HCEC 1CT (cell line): ENCODE data around the gene CYYR1.

Experiments used
- DNase-seq: peaks from one replicate; pipeline ENCODE4 v3.0.0-alpha.2; 2017

CYYR1 gene

DNA sequence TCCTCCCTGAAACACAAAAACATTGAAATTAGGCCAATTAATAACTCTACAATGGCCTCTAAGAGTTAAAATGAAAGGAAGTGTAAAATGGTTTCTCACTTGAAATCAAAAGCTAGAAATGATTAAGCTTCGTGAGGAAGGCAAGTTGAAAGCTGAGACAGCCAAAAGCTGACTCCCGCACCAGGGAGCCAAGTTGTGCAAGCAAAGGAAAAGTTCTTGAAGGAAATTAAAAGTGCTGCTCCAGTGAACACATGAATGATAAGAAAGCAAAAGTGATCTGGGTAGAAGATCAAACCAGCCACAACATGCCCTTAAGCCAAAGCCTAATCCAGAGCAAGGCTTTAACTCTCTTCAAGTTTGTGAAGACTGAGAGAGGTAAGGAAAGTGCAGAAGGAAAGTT is 22.8 kb downstream of the CYYR1 start:
- no peak for DNase-seq

DNA sequence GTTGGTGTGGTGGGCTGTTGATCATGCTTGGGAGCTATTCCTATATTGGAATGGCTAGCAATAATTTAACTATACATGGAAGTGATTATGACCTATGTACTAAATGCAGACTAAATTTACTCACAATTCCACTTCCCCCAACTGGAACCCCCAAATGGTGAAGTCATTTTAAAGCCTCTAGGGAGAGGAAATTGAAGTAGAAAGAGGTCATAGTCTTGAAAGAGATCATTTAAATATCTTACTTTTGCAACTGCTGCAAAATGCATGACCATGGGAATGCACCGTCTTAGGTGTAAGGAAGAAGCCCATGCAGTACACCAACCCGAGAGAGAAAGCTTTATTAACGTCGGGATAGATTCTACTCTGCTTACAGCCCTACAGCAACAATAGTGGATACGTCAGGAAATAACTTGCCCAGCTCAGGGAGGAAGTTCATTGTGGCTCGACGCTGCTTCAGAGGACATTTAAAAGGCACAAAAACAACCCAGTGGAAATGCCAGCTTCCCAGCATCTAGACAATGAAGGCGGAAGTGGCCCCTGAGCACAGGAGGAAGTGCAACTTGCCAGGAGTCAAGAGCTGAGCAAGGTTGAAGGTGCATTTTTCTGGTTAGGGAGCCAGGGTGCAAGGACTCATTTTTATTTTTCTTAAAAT is 26.5 kb downstream of the CYYR1 start:
- no peak for DNase-seq

DNA sequence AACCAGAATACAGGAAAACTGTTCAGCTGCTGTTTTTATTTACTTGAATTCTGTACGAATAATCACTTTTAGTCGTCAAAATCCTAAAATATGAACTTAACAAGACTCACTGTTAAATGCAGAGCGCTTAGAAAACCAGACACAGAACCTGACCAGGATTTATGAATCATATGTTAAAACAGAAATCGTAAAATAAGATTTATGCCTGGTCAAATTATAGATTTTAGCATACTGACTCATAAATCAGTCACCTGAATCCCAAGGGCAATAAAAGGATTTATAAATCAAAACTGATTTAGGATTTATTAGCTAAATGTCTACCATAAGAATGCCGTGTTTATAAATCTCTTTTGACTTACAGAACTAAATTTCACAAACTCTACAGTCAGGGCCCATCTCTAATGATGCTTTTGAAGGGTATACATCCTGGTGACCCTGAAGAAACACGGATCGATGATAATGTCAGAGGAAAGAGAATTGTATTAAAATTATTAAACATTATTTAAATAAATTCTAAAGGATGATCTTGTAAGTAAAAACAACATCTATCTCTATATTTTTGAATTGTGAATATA is 28.8 kb downstream of the CYYR1 start:
- no peak for DNase-seq

DNA sequence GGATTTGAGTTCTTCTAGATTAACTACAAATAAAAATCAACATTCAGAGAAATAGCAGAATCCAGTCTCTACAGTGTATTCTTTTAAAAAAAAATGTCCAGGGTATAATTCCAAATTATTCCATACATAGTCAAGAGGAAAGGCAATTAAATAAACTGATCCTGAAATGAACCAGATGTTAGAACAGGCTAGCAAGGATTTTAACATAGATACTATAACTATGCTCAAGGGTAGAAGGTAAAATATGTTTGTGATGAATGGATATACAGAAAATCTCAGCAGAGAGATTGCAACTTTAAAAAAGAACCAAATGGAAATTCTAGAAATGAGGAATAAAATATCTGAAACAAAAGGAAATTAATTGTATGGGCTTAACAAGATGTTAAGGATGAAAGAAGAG is 32.4 kb downstream of the CYYR1 start:
- no peak for DNase-seq

DNA sequence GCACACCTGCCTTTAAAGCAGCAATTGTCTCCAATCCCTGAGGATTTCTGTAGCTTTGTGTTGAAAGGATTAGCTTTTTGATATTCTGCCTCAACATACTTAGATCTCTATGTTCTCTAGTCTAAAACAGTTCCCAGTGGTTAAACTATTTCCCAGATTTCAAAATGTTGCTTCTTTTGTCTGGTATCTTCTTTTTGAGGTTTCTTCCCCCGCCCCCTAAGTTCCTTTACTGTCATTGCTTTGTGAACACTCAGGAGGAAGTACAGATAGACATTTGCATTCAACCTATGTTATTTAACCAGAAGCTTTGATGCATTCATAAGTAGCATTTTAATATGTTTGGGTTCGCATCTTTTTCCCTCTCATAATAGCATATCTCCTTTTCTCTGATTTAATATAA is 33.5 kb downstream of the CYYR1 start:
- DNase-seq: no peak

DNA sequence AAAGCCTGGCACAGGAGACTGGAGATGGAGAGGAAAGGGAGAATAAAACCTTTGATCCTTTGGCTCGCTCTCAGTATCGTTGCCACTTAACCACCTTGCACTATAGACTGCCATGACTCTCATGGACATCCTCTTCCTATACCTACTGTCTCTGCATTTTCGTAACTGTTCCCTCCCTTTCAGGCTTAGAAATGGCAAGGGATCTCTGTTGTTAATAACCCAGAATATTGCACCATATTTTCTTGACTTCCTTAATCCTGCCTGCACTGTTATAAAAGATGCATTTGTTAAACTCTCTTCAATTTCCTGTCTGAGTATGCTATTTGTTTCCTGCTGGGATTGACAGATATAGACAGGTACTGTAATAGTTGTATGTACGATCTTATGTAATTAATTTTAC is 38.6 kb downstream of the CYYR1 start:
- no peak for DNase-seq

DNA sequence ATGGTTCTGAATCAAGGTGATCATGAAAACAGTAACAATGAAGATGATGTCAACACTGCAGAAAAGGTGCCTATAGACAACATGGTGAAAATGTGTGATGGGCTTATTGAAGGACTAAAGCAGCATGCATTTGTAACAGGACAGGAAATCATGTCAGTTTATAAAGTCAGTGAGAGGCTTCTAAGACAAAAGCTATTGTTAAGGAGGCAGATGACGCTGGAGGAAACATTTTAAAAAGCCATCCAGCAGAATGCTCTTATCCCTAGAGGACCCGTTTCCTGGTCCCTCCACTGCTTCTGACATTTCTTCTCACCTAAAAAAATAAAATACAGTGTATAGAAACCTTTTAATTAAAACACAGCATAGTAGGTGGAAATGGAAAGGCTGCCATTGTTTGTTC is 40.9 kb downstream of the CYYR1 start:
- no peak for DNase-seq

DNA sequence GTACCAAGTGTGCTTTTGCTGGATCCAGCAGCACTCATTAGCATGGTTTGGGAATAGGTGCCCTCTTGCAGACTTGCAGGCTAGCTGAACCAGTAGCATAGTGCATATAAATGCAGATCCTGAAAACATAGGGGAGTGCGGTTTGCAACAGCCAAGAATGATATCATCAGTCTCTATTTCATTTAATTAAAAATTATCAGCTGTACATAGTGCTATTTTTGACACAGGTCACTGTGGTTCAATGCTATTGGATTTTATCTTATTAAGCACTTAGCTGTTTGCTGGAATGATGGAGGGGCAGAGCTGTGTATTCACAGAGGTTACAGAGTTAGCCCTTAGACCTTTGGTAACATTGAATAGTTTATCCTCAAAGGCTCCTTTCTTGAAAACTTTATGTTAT is 43.6 kb downstream of the CYYR1 start:
- no peak for DNase-seq

DNA sequence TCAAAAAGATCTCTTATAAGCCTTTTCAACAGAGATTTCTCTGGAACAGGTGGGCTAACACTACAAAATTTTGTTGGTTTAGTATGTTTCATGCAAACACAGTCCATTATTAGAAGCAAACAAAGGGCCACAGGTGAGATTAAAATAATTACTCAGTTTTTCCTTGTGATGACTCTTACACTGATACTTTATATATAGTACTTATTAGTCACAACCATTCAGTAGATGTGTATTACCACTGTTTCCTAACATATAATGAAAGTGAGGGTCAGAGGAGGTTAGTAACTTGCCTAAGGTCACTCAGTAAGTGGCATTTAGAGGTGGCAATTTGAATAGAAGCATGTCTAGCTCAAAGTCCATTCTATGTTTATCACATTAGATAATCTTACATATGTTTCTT is 44.2 kb downstream of the CYYR1 start:
- DNase-seq: no peak

DNA sequence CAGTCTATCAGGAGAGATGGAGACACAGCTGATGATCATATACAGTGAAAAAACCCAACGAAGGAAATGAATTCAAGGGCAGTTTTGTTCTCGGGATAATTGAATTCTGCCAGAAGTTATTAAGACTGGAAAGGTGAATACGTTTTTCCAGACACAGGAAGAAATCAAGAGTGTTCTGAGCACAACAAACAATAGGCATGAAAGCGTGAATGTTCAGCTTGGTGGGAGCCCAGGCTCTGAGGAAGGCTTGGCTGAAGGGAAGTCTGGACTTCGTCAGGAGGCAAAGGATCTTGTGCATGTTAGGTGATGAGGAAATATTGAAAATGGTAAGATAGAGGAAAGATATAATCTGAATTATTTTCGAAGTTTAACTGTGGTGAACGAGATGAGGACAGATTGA is 50.4 kb downstream of the CYYR1 start:
- no peak for DNase-seq

DNA sequence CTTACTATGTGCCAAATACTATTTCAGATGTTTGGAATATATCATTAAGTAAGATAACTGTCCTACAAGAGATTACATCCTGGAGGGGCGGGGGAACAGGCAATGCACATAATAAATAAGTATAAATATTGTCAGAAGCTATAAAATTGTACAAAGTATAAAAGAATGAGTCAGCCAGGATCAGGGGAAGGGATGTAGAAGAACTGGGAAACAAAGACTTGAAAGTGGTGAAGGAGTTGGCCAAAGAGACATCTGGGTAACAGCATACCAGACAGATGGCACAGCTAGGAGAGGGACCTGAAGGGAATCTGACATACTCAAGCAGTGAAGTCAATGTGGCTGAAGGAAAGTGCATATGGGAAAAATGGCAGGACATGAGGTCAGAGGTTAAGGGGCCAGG is 53.9 kb downstream of the CYYR1 start:
- DNase-seq: no peak

DNA sequence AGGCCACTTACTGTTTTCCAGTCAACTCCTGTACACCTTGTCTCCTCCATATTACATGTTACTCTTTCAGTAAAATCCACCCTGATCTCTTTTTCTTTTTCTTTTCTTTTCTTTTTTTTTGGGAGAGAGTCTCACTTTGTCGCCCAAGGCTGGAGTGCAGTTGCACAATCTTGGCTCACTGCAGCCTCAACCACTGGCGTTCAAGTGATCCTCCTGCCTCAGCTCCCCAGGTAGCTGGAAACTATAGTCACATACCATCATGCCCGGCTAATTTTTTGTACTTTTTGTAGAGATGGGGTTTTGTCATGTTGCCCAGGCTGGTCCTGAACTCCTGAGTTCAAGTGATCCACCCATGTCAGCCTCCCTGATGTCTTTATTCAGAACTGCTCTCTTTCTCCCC is 57.8 kb downstream of the CYYR1 start:
- no peak for DNase-seq

DNA sequence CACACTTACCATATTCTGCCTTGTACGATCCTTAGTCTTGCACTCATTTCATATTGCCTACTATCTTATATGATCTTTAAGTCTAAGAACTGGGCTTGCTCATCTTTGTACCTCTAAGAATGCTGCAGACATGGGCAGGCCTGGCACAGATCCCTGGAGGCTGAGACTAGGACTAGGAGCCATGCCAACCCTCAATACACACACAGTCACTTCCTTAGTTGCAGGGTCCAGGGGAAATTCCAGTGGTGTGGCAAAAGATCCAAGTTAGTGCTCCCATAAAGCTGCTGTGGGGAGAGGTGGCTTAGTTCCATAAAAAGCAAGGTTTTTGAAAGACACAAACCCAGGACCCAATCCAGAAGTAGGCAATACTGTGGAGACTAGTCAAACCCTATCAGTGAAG is 59.9 kb downstream of the CYYR1 start:
- no peak for DNase-seq

DNA sequence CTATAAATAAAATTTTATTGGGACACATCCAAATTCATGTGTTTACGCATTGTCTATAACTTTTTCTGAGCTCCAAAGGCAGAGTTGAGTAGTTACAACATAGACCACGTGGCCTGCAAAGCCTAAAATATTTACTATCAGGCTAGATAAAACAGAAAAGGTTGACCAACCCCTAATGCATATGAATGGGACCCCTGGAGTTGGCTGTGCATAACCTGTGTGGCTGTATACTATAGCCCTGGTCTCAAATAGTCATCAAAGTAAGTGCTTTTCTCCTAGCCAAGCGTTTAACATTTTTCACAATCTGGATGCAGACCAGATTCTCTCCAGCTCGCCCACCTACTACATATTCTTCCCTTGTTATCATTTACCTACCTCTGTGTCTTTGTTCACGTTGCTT is 60.4 kb downstream of the CYYR1 start:
- DNase-seq: no peak

DNA sequence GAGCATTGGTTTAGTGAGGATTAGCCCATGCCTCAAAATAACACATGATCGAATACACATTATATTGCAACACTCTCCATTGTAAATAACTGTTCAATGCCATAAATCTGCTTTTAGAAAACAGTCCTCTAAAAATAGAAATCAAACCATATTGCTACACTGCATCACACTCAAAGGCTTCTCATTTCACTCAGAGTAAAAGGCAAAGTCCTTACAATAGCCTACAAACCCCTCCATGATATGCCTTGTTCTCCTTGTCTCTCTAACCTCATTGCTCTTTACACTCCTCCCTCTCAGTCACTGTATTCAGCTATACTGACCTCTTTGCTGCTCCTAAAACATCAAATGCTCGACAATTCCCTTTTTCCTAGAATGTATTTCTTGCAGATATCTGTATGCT is 64.2 kb downstream of the CYYR1 start:
- no peak for DNase-seq

DNA sequence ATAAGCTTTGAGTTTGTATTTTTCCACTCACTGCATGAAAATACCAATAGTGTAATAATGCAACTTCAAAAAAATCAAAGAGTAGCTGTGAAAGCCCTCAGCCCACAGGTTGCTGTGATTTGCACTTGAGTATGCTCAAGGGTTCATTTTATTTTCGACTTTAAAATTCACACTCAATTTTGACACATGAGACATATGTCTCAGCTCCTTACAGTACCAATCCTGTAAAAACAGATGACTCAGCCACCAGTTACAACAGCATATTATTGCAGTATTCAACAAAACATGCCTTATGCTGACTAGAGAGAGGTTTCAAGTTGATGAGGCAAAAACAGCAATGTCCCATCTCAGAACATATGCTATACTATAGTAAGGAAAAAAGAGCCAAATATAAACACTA is 66.1 kb downstream of the CYYR1 start:
- peak; percentile 30 for DNase-seq

DNA sequence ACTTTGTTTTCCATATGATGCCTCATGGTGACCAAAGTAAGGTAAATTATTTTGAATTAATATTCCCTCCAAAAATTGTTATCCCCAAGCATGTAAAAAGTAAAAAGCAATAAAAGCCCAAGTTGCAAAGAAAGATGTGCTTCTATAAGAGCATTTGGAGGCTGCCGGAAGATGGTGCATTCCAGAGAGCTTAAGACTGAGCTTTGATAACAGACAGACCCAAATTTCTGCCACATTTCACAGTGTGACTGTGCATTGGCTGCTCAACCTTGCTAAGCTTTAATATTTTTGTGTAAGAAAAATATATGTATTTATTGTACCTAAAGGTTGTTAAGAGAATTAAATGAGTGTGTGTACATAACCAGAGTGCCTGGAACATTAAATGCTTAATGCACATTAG is 67.9 kb downstream of the CYYR1 start:
- DNase-seq: no peak

DNA sequence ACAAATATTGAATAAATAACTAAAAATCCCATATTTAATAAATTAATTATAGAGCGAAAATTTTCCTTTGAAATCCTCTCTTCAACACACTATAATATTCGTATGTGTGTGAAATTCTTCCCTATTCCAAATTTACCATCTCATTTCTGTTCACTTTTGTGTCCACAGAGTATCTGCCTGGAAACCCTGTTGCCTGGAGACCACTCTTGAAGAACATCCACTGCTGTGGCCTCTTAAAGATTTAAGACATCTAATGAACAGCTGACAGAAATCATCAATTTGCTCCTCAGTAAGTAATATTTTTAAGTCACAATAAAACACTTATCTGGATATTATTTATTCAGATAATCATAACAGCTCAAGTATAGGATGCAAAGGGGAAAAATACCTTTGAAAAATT is 69.7 kb downstream of the CYYR1 start:
- no peak for DNase-seq

DNA sequence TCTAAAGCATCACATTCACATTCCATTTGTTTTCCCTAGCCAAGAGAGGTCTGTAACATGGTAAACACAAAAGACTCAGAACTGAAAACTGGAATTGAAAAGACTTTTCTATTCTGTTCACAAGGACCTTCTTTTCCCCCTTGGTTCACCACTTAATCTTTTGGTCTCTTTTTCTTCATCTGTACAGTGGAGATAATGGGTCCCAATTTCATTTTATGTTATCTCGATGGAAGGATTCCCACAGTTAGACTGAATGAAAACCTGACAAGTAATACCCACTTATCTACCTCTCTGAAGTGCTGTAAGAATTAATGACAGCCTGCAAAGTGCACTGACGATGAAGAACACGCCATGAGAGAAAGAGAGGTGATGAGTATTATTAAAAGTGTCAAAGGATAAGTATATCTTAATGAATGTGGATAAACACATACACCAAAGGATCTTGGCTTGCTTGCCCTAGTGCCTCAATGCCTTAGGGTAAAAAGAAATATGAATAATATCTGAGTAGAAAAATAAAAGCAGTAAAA is 71.5 kb downstream of the CYYR1 start:
- DNase-seq: no peak

DNA sequence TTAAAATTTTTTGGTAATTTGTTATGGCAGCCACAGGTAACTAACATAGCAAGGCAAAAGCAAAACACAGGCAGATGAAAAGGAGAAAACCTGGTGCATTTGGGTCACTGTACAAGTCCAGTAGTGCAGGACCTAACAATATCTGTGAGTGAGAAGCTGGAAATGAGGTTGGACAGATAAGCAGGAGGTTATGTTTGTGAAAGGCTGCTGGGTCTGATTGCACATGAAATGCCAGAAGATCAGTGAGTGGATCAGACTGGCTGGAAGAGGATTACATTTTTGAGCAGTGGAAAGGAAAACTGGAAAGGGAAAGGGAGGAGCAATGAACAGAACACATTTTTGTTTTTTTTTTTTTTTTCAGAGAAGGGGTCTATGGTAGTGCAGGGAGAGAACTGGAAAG is 73.6 kb downstream of the CYYR1 start:
- DNase-seq: no peak

DNA sequence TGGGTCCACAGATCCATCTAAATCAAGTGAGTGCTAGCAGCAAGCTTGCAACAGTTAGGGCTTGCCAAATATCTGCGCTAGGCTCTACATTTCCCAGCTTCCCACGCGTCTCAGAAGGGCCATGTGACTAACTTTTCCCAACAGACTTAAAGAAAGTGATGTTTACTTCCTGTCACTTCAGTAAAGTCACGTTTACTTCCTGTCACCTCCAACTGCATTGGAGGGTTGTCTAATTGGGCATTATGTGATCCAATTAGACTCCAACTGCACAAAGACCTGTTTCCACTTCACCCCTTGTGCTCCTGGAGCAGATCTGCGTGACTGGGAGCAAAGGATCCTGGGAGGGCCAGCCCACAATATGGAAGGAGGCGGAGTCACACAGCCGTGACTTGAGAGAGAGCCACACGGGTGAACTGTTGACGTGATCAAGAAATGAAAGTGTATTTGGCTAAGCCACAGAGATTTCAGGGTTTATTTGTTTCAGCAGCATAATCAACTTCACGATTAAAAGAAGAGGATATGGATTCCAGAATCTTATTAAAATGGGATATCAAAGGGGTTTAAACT is 77.7 kb downstream of the CYYR1 start:
- no peak for DNase-seq

DNA sequence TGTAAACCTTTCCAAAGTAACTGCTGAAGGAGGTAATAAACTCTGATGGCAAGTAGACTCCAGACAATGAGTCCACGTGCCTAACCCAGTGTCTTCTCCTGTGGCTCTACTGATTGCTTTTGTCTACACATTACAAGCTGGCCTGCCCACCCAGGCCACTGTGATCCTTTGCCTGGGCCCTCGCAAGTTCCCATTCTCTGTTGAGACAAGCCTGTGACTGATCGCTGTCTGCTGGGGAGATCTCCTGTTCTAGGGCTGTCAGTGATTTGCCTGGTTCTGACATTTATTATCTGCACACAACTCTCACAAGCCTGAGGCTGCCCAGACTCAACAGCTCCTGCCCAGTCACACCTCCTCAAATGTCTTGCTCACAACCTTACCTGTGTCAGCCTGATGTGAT is 81.4 kb downstream of the CYYR1 start:
- DNase-seq: no peak

DNA sequence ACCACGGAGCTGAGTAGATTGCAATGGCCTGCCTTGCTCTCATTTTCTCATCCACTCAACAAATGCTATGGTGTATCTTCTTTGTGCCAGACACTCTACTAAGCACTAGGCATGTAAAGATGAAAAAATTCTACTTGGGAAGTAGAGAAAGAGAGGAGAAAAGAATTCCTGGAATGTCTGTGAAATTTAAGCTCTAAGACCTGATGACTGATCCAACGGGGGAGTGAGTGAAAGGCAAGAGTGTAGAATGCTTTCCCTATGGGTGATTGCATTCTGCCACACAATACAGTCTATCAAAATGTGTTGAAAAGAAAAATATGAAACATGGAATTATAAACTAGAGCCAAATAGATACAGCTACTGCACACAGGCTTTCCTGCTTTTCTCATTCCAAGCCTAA is 82.3 kb downstream of the CYYR1 start:
- no peak for DNase-seq

DNA sequence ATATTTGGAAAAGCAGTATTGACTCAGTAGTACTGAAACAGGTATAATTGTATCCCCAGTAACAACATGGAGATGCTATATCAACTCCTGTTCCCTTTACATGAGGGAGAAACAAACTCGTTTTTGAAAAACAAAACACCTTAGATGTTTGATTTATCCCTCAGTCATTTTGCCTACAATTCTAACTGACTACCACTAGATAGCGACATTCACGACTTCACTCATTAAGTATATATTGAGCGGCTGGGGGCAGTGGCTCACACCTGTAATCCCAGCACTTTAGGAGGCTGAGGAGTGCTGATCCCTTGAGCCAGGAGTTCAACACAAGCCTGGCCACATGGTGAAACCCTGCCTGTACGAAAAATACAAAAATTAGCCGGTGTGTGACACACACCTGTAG is 83.3 kb downstream of the CYYR1 start:
- no peak for DNase-seq

DNA sequence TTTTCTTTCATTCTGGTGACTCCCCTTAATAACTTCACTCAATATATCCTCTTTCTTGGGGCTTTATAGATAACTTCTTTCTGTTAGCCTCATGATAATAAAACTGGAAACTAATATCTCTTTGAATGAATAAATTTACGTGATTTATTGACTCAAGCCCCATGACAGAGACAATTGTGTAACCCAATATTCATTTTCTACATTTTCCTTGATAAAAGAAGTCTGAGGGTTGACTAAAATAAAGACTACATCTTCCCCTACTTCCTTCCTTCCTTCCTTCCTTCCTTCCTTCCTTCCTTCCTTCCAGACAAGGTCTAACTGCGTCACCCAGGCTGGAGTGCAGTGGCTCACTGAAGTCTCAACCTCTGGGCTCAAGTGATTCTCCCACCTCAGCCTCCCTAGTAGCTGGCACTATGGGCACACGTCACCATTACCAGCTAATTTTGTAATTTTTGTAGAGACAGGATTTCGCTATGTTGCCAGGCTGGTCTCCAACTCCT is 85.1 kb downstream of the CYYR1 start:
- no peak for DNase-seq
